GM19468 (cell line): ENCODE results near the gene GPATCH4.

Experiments
- ATAC-seq: cut with Tn5 transposase; IDR thresholded peaks from one replicate; pipeline ENCODE4 v1.9.1; 2021; ENCODE audit warnings: mild to moderate bottlenecking, moderate library complexity, moderate number of reproducible peaks; ENCODE audit not compliant: unreplicated experiment; ENCODE audit errors: extremely low read depth

GPATCH4 gene

GRCh38 chr1:156552518-156552917 lies 48.8 kb downstream of the GPATCH4 start:
- no peak for ATAC-seq

- ATAC-seq: no peak
These were observed 49.4 kb downstream of the GPATCH4 start for GRCh38 chr1:156551869-156552268.

DNA sequence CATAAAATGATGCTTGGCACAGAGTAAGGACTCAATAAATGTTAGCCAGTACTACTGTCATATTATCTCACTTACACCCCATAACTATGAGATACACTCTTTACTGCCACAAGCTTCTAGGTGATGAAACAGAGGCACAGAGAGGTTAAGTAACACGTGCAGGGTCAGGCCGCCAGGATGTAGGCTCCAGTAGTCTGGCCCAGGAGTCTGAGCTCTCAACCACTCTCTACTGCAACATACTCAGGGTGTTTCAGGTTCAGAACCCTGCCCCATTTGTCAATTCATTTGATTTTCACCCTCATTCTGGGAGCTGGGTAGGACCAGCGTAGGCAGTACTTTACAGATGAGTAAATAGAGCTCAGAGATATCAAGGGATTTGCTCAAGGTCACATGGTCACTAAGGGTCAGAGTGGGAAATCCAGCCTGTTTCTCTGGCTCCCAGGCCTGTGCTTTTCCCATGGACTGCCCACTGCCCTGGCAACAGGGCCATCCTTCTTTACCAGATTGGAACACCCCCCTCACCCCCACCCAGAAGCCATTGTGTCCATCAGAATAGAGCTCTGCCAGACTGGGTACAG lies 50.1 kb downstream of the GPATCH4 start:
- no peak for ATAC-seq

DNA sequence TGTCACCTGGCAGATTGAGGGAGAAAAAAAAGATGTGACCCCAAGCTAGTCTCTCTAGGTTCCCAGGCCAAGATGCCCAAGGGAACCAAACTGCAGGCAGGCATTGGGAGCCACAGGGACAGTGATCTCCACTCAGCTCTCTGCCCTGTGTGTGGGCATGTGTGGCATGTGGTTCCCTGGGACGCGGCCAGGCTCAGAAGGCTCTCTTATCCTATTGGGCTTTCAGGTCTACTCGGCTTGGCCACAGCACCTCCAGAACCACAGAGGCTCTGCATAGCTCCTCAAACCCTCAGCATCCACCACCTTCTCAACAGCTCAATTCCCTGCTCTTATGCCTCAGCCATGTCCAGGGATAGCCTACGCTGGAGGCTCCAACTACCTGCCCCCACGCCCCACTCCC lies 50.9 kb downstream of the GPATCH4 start:
- no peak for ATAC-seq

GRCh38 chr1:156549831-156550230 lies 51.4 kb downstream of the GPATCH4 start:
- ATAC-seq: no peak

DNA sequence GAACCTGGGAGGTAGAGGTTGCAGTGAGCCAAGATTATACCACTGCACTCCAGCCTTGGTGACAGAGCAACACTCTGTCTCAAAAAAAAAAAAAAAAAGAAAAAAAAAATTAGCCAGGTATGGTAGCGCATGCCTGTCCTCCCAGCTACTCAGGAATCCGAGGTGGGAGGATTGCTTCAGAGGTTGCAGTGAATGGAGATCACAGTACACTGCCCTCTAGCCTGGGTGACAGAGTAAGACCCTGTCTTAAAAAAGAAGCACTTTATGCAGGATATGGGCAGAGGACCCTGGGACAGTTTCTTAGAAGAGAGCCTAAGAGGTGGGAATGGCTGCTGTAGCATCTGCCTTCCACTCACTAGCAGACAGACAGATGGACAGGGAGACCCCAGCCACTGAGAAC lies 51.9 kb downstream of the GPATCH4 start:
- ATAC-seq: no peak

DNA sequence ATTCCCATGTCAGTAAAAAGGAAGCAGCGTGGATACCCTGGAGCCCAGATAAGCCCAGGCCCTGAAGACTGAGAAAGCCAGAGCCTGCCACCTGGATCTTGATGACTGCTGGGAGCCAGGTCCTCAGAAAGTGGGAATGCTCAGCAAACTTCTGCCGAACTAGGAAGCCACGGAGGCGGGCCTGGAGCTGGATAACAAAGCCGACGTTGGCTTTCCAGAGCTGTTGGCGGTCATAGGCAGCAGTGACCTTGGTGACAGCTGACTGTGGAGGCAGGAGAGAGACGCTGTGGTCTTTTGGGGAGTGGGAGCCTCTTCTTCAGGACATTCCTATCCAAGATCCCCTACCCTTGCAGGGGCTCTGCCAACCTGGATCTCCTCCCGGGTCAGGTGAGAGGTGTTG lies 53.3 kb downstream of the GPATCH4 start:
- ATAC-seq: no peak

GRCh38 chr1:156547434-156547833 lies 53.8 kb downstream of the GPATCH4 start:
- ATAC-seq: no peak

DNA sequence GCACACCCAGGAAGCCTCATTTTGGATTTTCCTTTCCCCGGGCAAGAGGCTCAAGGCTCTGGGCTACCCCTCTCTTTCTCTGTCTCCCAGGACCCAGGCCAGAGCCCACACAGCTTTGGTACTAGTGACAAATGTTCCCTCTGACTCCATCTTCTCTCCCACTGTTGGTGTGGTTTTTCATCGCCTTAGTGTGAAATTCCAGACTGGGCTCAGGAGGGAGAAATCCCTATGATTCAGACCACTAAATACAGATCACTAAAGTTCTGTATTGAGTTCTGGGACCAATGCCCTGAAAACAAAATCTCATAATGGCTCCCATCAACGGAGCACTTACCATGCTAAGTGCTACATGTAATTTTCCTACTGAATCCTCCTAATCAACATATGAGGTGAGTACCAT lies 55.0 kb downstream of the GPATCH4 start:
- ATAC-seq: no peak

DNA sequence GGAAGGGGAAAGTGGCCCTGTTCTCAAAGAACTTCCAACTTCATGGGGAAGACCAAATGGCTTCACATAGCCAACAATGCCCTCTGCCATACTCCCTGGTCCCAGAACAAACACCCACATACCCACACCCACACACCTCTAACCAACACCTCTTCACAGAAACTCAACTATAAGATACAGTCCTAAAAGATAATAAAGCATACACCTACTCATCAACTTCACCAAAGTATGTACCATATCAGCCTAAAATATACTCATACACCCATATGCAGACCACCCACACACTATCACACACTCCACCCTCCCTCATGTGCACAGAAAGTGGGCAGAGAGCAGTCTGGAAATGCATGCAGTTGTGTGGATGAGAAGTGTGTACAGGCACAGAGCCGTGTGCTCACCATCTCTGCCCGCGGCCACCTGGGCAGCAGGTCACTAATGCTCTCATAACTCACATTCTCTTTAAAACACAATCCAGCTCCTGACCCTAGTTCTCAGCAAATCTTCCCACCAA lies 56.6 kb downstream of the GPATCH4 start:
- ATAC-seq: no peak
